Measurements from ENCODE around the gene PLXNB1. TPM values are rescaled to one million over a fixed set of nuclear protein-coding genes. Genes with fewer than 3 reads are reported as not detected.

The PLXNB1 gene
- total RNA-seq, 1 donor, result 0.63 TPM

DNA sequence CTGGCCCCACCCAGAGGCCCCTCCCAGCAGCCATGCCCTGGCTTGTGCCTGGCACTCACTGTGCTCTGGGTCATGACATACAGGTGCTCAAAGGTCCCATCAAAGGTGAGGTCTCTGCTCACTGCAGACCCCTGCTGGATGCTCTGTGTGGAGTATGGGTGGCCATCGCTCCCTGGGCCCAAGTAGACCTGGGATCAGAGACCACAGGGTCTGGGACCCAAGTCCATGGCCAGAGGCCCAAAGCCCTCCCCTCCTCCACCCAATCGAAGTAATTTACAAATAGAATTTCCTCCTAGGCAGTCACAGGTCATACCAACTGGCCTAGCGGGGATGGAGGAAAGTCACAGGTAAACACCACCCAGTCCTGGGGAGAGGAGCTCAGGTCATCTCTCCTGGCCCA lies 7.6 kb downstream of the PLXNB1 start:
- Histone ChIP-seq H3K27me3 (ENCODE audit: insufficient read depth, low read length) (no peaks in the 10 kb centered on the region), H3K4me3 (ENCODE audit: low read length) (no peak overlapping the region), H3K4me1 (ENCODE audit: insufficient read depth, low read length) (no peaks in the 10 kb centered on the region), H3K9me3 (ENCODE audit: low read depth, low read length) (no peaks in the 10 kb centered on the region)

- H3K4me1 ChIP-seq (ENCODE audit: insufficient read depth, low read length), result no peaks in the 10 kb centered on the region
- H3K9me3 ChIP-seq (ENCODE audit: low read depth, low read length), result no peaks in the 10 kb centered on the region
- H3K27me3 ChIP-seq (ENCODE audit: insufficient read depth, low read length), result no peaks in the 10 kb centered on the region
- H3K4me3 ChIP-seq (ENCODE audit: low read length), result no peak overlapping the region
Observed at GRCh38 chr3:48420561-48420960, 9.3 kb downstream of the PLXNB1 start.

GRCh38 chr3:48419597-48419996 lies 10.3 kb downstream of the PLXNB1 start:
- Histone ChIP-seq H3K4me1 (ENCODE audit: insufficient read depth, low read length) (no peaks in the 10 kb centered on the region), H3K4me3 (ENCODE audit: low read length) (no peak overlapping the region), H3K27me3 (ENCODE audit: insufficient read depth, low read length) (no peaks in the 10 kb centered on the region)

DNA sequence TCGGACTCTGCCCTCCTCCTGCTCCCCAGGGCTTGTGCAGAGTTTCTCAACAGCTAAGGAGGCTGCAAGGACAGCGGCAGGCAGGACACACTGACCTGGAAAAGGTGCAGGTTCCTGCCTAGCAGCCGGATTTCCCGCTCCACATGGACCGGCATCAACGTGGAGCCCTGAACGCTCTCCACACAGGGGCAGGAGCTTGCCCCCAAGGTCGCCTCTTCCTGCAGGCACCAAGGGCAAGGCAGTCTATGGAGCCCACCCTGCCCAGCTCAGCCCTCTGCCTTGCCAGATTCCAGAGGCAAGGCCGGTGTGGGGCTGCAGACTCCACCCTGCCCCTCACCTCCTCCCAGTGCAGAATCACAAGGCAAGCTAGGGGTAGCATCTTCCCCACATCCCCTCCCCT lies 10.7 kb downstream of the PLXNB1 start:
- Histone ChIP-seq H3K27me3 (ENCODE audit: insufficient read depth, low read length) (no peaks in the 10 kb centered on the region), H3K9me3 (ENCODE audit: low read depth, low read length) (no peaks in the 10 kb centered on the region), H3K4me1 (ENCODE audit: insufficient read depth, low read length) (no peaks in the 10 kb centered on the region), H3K4me3 (ENCODE audit: low read length) (no peak overlapping the region)

More at GRCh38 chr3:48419597-48419996, 10.3 kb downstream of the PLXNB1 start:
- no peaks in the 10 kb centered on the region for H3K9me3 ChIP-seq (ENCODE audit: low read depth, low read length)

- H3K4me1 ChIP-seq (ENCODE audit: insufficient read depth, low read length), result no peaks in the 10 kb centered on the region
- no peak overlapping the region for H3K4me3 ChIP-seq (ENCODE audit: low read length)
- H3K27me3 ChIP-seq (ENCODE audit: insufficient read depth, low read length), result no peaks in the 10 kb centered on the region
- H3K9me3 ChIP-seq (ENCODE audit: low read depth, low read length), result no peaks in the 10 kb centered on the region
Observed at GRCh38 chr3:48418651-48419050, 11.2 kb downstream of the PLXNB1 start.

DNA sequence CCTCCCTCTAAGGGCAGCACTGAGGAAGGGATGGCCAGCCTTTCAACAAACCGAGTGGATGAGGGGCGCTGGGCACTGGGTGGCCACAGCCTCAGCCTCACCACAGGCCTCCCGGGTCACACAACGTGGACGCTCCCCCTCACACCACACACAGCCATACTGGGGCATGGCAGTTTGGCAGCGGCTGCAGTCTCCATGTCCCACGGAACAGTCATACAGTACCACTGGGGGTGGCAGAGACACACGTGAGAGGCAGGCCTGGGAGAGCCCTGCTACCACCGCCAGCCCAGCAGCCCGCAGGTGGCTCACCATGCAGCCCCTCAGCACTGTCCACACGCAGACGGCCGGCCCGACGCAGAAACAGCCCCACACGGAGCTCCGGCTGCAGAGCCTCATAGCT lies 11.7 kb downstream of the PLXNB1 start:
- Histone ChIP-seq H3K4me3 (ENCODE audit: low read length) (no peak overlapping the region), H3K4me1 (ENCODE audit: insufficient read depth, low read length) (no peaks in the 10 kb centered on the region), H3K27me3 (ENCODE audit: insufficient read depth, low read length) (no peaks in the 10 kb centered on the region), H3K9me3 (ENCODE audit: low read depth, low read length) (no peaks in the 10 kb centered on the region)

DNA sequence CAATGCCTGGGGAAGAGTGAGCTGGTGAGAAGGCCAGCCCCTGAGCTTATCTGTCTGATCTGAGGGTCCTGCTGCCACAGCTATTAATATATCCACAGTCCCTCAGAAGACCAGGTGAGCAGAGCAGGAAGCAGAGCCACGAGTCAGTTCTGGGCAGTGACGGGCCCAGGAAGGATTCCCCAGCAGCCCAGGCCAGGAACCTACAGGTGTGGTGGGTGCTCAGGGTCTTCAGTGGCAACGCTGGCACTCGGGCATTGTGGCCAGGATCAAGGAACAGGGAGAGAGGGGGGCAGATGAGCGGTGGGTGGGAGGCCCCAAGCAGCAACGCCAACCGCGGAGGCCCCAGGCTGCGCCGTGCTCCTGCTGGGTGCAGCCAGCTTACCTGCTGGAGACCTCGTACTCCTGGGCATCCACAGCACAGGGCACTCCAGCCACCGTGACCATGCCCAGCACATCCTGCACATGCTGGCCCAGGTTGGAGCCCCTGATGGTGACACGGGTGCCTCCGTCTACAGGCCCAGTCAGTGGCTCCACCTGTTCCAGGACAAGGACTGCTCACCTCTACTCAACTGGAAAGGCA lies 12.3 kb downstream of the PLXNB1 start:
- no peaks in the 10 kb centered on the region for H3K9me3 ChIP-seq (ENCODE audit: low read depth, low read length)
- no peak overlapping the region for H3K4me3 ChIP-seq (ENCODE audit: low read length)
- H3K4me1 ChIP-seq (ENCODE audit: insufficient read depth, low read length), result no peaks in the 10 kb centered on the region
- H3K27me3 ChIP-seq (ENCODE audit: insufficient read depth, low read length), result no peaks in the 10 kb centered on the region

DNA sequence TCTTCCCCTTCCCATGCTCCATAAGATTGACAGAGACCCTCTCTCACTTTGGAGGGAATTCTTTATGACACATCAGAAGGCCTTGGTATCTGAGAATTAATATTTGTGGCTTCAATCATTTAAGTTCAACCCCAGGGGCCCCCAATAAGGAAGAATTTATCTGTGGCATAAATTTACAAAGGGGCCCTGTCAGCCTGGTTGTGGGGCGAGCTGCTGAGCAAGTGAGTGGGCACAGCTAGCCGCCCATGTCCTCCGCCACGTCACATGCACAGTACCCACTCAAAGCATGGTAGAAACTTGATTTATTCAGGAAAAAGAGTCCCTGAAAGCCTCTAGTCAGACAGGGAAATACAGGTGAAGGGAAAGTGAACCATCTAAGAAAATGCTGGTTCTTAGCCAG lies 13.3 kb downstream of the PLXNB1 start:
- H3K27me3 ChIP-seq (ENCODE audit: insufficient read depth, low read length), result no peaks in the 10 kb centered on the region
- no peak overlapping the region for H3K4me3 ChIP-seq (ENCODE audit: low read length)
- no peaks in the 10 kb centered on the region for H3K9me3 ChIP-seq (ENCODE audit: low read depth, low read length)
- no peaks in the 10 kb centered on the region for H3K4me1 ChIP-seq (ENCODE audit: insufficient read depth, low read length)

DNA sequence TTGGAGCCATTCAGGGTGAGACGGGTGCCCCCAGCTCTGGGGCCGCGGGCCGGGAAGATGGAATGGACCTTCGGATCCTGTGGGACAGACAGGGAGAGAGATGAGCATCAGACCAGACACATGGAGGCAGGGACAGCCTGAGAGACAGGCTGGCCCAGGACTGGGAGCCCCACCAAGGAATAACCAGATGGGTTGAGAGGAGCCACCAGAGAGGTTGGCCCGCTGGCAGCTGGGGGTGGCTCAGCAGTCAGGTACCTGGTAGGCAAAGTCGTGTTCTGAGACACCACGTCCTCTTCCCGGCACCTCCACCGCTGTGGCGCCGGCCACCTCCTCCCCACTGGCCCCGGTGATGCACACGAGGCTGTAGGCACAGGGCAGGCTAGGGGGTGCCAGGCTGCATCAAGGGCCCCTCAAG lies 13.8 kb downstream of the PLXNB1 start:
- Histone ChIP-seq H3K4me3 (ENCODE audit: low read length) (no peak overlapping the region), H3K27me3 (ENCODE audit: insufficient read depth, low read length) (no peaks in the 10 kb centered on the region), H3K4me1 (ENCODE audit: insufficient read depth, low read length) (no peaks in the 10 kb centered on the region)

GRCh38 chr3:48415251-48415953 lies 14.5 kb downstream of the PLXNB1 start:
- H3K27me3 ChIP-seq (ENCODE audit: insufficient read depth, low read length), result no peaks in the 10 kb centered on the region
- no peaks in the 10 kb centered on the region for H3K9me3 ChIP-seq (ENCODE audit: low read depth, low read length)
- H3K4me3 ChIP-seq (ENCODE audit: low read length), result no peak overlapping the region
- no peaks in the 10 kb centered on the region for H3K4me1 ChIP-seq (ENCODE audit: insufficient read depth, low read length)

More for the DNA sequence above, 13.8 kb downstream of the PLXNB1 start:
- no peaks in the 10 kb centered on the region for H3K9me3 ChIP-seq (ENCODE audit: low read depth, low read length)

- no peaks in the 10 kb centered on the region for H3K4me1 ChIP-seq (ENCODE audit: insufficient read depth, low read length)
Observed at GRCh38 chr3:48414376-48415250, 15.3 kb downstream of the PLXNB1 start.

GRCh38 chr3:48413611-48414010 lies 16.3 kb downstream of the PLXNB1 start:
- no peak overlapping the region for H3K4me3 ChIP-seq (ENCODE audit: low read length)
- no peaks in the 10 kb centered on the region for H3K4me1 ChIP-seq (ENCODE audit: insufficient read depth, low read length)
- no peaks in the 10 kb centered on the region for H3K27me3 ChIP-seq (ENCODE audit: insufficient read depth, low read length)
- no peaks in the 10 kb centered on the region for H3K9me3 ChIP-seq (ENCODE audit: low read depth, low read length)

More at GRCh38 chr3:48414376-48415250, 15.3 kb downstream of the PLXNB1 start:
- H3K4me3 ChIP-seq (ENCODE audit: low read length), result no peak overlapping the region
- no peaks in the 10 kb centered on the region for H3K27me3 ChIP-seq (ENCODE audit: insufficient read depth, low read length)
- H3K9me3 ChIP-seq (ENCODE audit: low read depth, low read length), result no peaks in the 10 kb centered on the region

- Histone ChIP-seq H3K4me1 (ENCODE audit: insufficient read depth, low read length) (no peaks in the 10 kb centered on the region), H3K9me3 (ENCODE audit: low read depth, low read length) (no peaks in the 10 kb centered on the region), H3K27me3 (ENCODE audit: insufficient read depth, low read length) (no peaks in the 10 kb centered on the region), H3K4me3 (ENCODE audit: low read length) (no peak overlapping the region)
Observed at GRCh38 chr3:48413086-48413485, 16.8 kb downstream of the PLXNB1 start.

GRCh38 chr3:48412375-48413001 lies 17.4 kb downstream of the PLXNB1 start:
- no peaks in the 10 kb centered on the region for H3K9me3 ChIP-seq (ENCODE audit: low read depth, low read length)
- H3K4me3 ChIP-seq (ENCODE audit: low read length), result no peak overlapping the region
- no peaks in the 10 kb centered on the region for H3K4me1 ChIP-seq (ENCODE audit: insufficient read depth, low read length)
- H3K27me3 ChIP-seq (ENCODE audit: insufficient read depth, low read length), result no peaks in the 10 kb centered on the region

Data from mononuclear cell (primary cell).